ENCODE results near the gene WWOX.

WWOX gene

GRCh38 chr16:79019431-79019830, 920.0 kb downstream of the WWOX start:
- no peak overlapping the region for H3K4me3 ChIP-seq (ENCODE audit: low read length in 2 of 2)

GRCh38 chr16:79021991-79022630, 922.7 kb downstream of the WWOX start:
- Histone ChIP-seq H3K9me3 (ENCODE audit: control insufficient read depth in 2 of 2, low read length in 2 of 2) (no peaks in the 10 kb centered on the region), H3K36me3 (ENCODE audit: control insufficient read depth in 2 of 2, insufficient read depth in 2 of 2, low read length in 2 of 2) (no peaks in the 10 kb centered on the region), H3K27ac (ENCODE audit: low read depth in 2 of 2, low read length in 2 of 2) (no peak overlapping the region), H3K4me1 (ENCODE audit: control insufficient read depth in 2 of 2, insufficient read depth in 2 of 2, low read length in 2 of 2) (no peaks in the 10 kb centered on the region), H3K4me3 (ENCODE audit: low read length in 2 of 2) (no peak overlapping the region), H3K9ac (ENCODE audit: low read depth in 1 of 2, low read length in 2 of 2) (no peak overlapping the region), H3K27me3 (ENCODE audit: control insufficient read depth in 2 of 2, insufficient read depth in 2 of 2, low read length in 2 of 2) (no peaks in the 10 kb centered on the region)

More at GRCh38 chr16:79019431-79019830, 920.0 kb downstream of the WWOX start:
- H3K27me3 ChIP-seq (ENCODE audit: control insufficient read depth in 2 of 2, insufficient read depth in 2 of 2, low read length in 2 of 2), result no peaks in the 10 kb centered on the region
- H3K36me3 ChIP-seq (ENCODE audit: control insufficient read depth in 2 of 2, insufficient read depth in 2 of 2, low read length in 2 of 2), result no peaks in the 10 kb centered on the region
- no peak overlapping the region for H3K27ac ChIP-seq (ENCODE audit: low read depth in 2 of 2, low read length in 2 of 2)
- H3K9me3 ChIP-seq (ENCODE audit: control insufficient read depth in 2 of 2, low read length in 2 of 2), result no peaks in the 10 kb centered on the region
- H3K9ac ChIP-seq (ENCODE audit: low read depth in 1 of 2, low read length in 2 of 2), result no peak overlapping the region
- H3K4me1 ChIP-seq (ENCODE audit: control insufficient read depth in 2 of 2, insufficient read depth in 2 of 2, low read length in 2 of 2), result no peaks in the 10 kb centered on the region

GRCh38 chr16:79026117-79026516, 926.7 kb downstream of the WWOX start:
- Histone ChIP-seq H3K4me1 (ENCODE audit: control insufficient read depth in 2 of 2, insufficient read depth in 2 of 2, low read length in 2 of 2) (no peaks in the 10 kb centered on the region), H3K27ac (ENCODE audit: low read depth in 2 of 2, low read length in 2 of 2) (no peak overlapping the region), H3K9ac (ENCODE audit: low read depth in 1 of 2, low read length in 2 of 2) (no peak overlapping the region), H3K9me3 (ENCODE audit: control insufficient read depth in 2 of 2, low read length in 2 of 2) (no peaks in the 10 kb centered on the region), H3K36me3 (ENCODE audit: control insufficient read depth in 2 of 2, insufficient read depth in 2 of 2, low read length in 2 of 2) (no peaks in the 10 kb centered on the region), H3K4me3 (ENCODE audit: low read length in 2 of 2) (no peak overlapping the region), H3K27me3 (ENCODE audit: control insufficient read depth in 2 of 2, insufficient read depth in 2 of 2, low read length in 2 of 2) (no peaks in the 10 kb centered on the region)

DNA sequence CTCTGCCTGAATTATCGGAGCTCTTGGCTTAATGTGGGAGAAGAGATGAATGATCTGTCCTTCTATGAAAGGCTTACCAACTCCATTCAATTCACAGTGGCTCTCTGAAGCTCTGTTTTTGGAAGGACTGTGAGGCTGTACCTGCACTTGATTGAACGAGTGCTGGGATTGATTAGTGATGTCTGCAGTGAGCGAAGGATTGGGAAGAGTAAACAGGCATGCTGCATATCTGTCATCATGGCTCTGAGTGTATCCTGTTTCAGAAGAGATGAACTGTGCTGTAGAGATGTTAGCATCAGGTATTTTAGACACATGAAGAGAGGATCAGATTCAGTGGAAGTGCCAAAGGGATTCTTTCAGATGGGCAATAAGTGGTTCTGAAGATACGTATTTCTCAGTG, 937.1 kb downstream of the WWOX start:
- Histone ChIP-seq H3K27ac (ENCODE audit: low read depth in 2 of 2, low read length in 2 of 2) (no peak overlapping the region), H3K27me3 (ENCODE audit: control insufficient read depth in 2 of 2, insufficient read depth in 2 of 2, low read length in 2 of 2) (no peaks in the 10 kb centered on the region), H3K9ac (ENCODE audit: low read depth in 1 of 2, low read length in 2 of 2) (no peak overlapping the region), H3K4me1 (ENCODE audit: control insufficient read depth in 2 of 2, insufficient read depth in 2 of 2, low read length in 2 of 2) (peaks cover 3 to 5% of the 10 kb centered on the region in 2 donors), H3K9me3 (ENCODE audit: control insufficient read depth in 2 of 2, low read length in 2 of 2) (no peaks in the 10 kb centered on the region), H3K36me3 (ENCODE audit: control insufficient read depth in 2 of 2, insufficient read depth in 2 of 2, low read length in 2 of 2) (no peaks in the 10 kb centered on the region), H3K4me3 (ENCODE audit: low read length in 2 of 2) (no peak overlapping the region)

DNA sequence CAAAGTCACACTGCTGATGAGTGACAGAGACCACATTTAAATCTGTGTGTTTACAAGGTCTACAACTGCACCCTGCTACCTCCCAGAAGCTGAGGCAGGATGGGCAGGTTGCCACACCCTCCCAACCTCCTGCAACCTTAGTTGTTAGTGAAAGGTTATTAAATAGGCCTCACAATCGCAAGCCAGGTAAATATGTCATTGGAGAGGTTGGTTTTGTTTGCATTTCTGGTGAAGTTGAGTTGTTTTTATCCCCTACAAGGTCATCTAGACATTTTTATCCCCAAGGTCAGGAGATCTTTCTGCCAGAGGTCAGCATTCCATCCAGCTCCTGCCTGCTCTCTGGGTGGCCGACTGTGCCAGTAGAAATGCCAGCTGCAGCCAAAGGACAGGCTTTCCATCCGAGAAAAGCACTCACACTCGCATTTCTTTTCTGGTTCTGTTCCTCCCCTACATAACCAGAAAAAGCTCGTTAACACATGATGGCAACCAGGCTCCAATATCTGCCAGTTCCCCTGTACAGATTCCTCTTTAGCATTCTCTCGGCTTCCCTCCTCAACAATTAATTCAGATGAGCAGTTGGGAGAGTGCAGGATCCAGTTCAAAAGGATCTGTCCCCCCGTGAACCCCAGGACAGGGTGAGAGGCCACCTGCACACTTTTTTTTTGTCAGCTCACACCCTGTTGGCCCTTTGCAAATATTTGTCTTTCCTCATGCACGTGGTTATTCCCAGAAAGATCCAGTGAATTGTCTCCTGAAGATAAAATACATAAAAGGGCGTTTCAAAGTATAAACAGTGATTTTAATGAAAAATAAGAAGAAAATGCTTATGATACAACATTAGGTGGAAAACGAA, 938.3 kb downstream of the WWOX start:
- Histone ChIP-seq H3K27ac (ENCODE audit: low read depth in 2 of 2, low read length in 2 of 2) (no peak overlapping the region), H3K9ac (ENCODE audit: low read depth in 1 of 2, low read length in 2 of 2) (no peak overlapping the region), H3K4me3 (ENCODE audit: low read length in 2 of 2) (no peak overlapping the region), H3K27me3 (ENCODE audit: control insufficient read depth in 2 of 2, insufficient read depth in 2 of 2, low read length in 2 of 2) (no peaks in the 10 kb centered on the region), H3K4me1 (ENCODE audit: control insufficient read depth in 2 of 2, insufficient read depth in 2 of 2, low read length in 2 of 2) (peaks cover 3 to 5% of the 10 kb centered on the region in 2 donors), H3K9me3 (ENCODE audit: control insufficient read depth in 2 of 2, low read length in 2 of 2) (no peaks in the 10 kb centered on the region), H3K36me3 (ENCODE audit: control insufficient read depth in 2 of 2, insufficient read depth in 2 of 2, low read length in 2 of 2) (no peaks in the 10 kb centered on the region)

- H3K4me3 ChIP-seq (ENCODE audit: low read length in 2 of 2), result no peak overlapping the region
- no peaks in the 10 kb centered on the region for H3K9me3 ChIP-seq (ENCODE audit: control insufficient read depth in 2 of 2, low read length in 2 of 2)
- H3K27me3 ChIP-seq (ENCODE audit: control insufficient read depth in 2 of 2, insufficient read depth in 2 of 2, low read length in 2 of 2), result no peaks in the 10 kb centered on the region
- H3K9ac ChIP-seq (ENCODE audit: low read depth in 1 of 2, low read length in 2 of 2), result no peak overlapping the region
- H3K4me1 ChIP-seq (ENCODE audit: control insufficient read depth in 2 of 2, insufficient read depth in 2 of 2, low read length in 2 of 2), result peaks cover 3 to 5% of the 10 kb centered on the region in 2 donors
- H3K27ac ChIP-seq (ENCODE audit: low read depth in 2 of 2, low read length in 2 of 2), result no peak overlapping the region
- no peaks in the 10 kb centered on the region for H3K36me3 ChIP-seq (ENCODE audit: control insufficient read depth in 2 of 2, insufficient read depth in 2 of 2, low read length in 2 of 2)
These were observed 941.8 kb downstream of the WWOX start for GRCh38 chr16:79041206-79041605.

- Histone ChIP-seq H3K4me3 (ENCODE audit: low read length in 2 of 2) (no peak overlapping the region), H3K36me3 (ENCODE audit: control insufficient read depth in 2 of 2, insufficient read depth in 2 of 2, low read length in 2 of 2) (no peaks in the 10 kb centered on the region), H3K9me3 (ENCODE audit: control insufficient read depth in 2 of 2, low read length in 2 of 2) (no peaks in the 10 kb centered on the region), H3K4me1 (ENCODE audit: control insufficient read depth in 2 of 2, insufficient read depth in 2 of 2, low read length in 2 of 2) (peaks cover 3 to 5% of the 10 kb centered on the region in 2 donors), H3K9ac (ENCODE audit: low read depth in 1 of 2, low read length in 2 of 2) (no peak overlapping the region), H3K27ac (ENCODE audit: low read depth in 2 of 2, low read length in 2 of 2) (no peak overlapping the region), H3K27me3 (ENCODE audit: control insufficient read depth in 2 of 2, insufficient read depth in 2 of 2, low read length in 2 of 2) (no peaks in the 10 kb centered on the region)
These were observed 942.7 kb downstream of the WWOX start for GRCh38 chr16:79042141-79042540.

DNA sequence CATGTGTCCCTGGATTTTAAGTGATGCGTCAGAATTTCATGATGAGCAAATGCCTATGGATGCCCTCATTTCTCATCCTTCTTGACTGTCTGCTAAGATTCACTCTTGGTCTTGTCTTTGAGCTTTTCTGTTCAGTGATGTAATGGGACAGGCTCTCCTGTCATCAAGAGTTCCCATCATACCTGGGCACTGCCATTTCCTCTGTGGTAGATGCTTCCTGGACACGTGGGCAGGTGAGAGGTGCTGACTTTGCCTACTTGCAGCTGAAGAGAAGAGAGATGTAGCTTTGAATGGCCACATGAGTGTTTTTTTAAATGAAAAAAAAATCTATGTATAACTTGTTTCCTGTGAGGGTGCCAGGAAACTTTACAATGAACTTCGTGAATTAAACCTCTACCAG, 943.4 kb downstream of the WWOX start:
- Histone ChIP-seq H3K9ac (ENCODE audit: low read depth in 1 of 2, low read length in 2 of 2) (no peak overlapping the region), H3K27me3 (ENCODE audit: control insufficient read depth in 2 of 2, insufficient read depth in 2 of 2, low read length in 2 of 2) (no peaks in the 10 kb centered on the region), H3K36me3 (ENCODE audit: control insufficient read depth in 2 of 2, insufficient read depth in 2 of 2, low read length in 2 of 2) (no peaks in the 10 kb centered on the region), H3K9me3 (ENCODE audit: control insufficient read depth in 2 of 2, low read length in 2 of 2) (no peaks in the 10 kb centered on the region), H3K4me3 (ENCODE audit: low read length in 2 of 2) (no peak overlapping the region), H3K27ac (ENCODE audit: low read depth in 2 of 2, low read length in 2 of 2) (no peak overlapping the region), H3K4me1 (ENCODE audit: control insufficient read depth in 2 of 2, insufficient read depth in 2 of 2, low read length in 2 of 2) (peaks cover 0 to 3% of the 10 kb centered on the region in 2 donors)

DNA sequence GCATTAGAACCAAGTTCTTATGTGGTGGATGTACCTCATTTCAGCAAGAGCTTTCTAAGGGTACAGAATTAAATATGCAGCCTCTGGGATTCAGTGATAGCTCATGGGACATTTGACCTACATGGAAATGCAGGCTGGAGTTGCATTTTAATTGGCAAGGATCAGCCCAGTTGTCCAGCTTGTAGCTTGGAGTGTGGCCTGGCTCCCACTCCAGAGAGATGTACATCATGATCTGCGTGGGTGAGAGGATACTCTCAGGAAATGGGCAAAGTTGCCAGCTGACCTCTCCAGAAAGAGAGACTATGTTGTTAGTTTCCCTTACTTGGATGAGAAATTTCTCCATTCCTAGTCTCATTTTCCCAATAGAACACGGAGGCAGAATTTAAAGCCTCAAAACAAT, 945.7 kb downstream of the WWOX start:
- no peak overlapping the region for H3K9ac ChIP-seq (ENCODE audit: low read depth in 1 of 2, low read length in 2 of 2)
- H3K4me3 ChIP-seq (ENCODE audit: low read length in 2 of 2), result no peak overlapping the region
- H3K9me3 ChIP-seq (ENCODE audit: control insufficient read depth in 2 of 2, low read length in 2 of 2), result no peaks in the 10 kb centered on the region
- no peak overlapping the region for H3K27ac ChIP-seq (ENCODE audit: low read depth in 2 of 2, low read length in 2 of 2)
- H3K27me3 ChIP-seq (ENCODE audit: control insufficient read depth in 2 of 2, insufficient read depth in 2 of 2, low read length in 2 of 2), result no peaks in the 10 kb centered on the region
- no peaks in the 10 kb centered on the region for H3K36me3 ChIP-seq (ENCODE audit: control insufficient read depth in 2 of 2, insufficient read depth in 2 of 2, low read length in 2 of 2)
- H3K4me1 ChIP-seq (ENCODE audit: control insufficient read depth in 2 of 2, insufficient read depth in 2 of 2, low read length in 2 of 2), result no peaks in the 10 kb centered on the region

DNA sequence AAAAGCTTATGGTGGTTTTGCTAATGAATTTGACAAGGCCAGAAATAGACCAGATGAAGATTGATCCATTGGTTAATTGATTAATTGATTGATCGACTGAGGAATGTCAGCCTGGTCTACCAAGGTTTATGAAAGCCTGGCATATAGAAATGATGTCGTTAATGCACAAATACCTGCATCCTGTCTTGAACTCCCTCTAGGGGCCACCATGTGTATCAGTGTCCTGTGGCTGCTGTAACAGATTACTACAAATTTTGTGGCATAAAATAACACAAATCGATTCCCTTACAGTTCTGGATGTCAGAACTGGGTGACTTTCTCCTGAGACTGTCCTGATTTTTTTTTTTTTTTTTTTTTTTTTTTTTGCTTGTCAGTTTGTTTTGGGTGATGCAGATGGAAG, 947.9 kb downstream of the WWOX start:
- no peaks in the 10 kb centered on the region for H3K4me1 ChIP-seq (ENCODE audit: control insufficient read depth in 2 of 2, insufficient read depth in 2 of 2, low read length in 2 of 2)
- H3K27me3 ChIP-seq (ENCODE audit: control insufficient read depth in 2 of 2, insufficient read depth in 2 of 2, low read length in 2 of 2), result no peaks in the 10 kb centered on the region
- H3K27ac ChIP-seq (ENCODE audit: low read depth in 2 of 2, low read length in 2 of 2), result no peak overlapping the region
- H3K9me3 ChIP-seq (ENCODE audit: control insufficient read depth in 2 of 2, low read length in 2 of 2), result no peaks in the 10 kb centered on the region
- no peak overlapping the region for H3K9ac ChIP-seq (ENCODE audit: low read depth in 1 of 2, low read length in 2 of 2)
- no peak overlapping the region for H3K4me3 ChIP-seq (ENCODE audit: low read length in 2 of 2)
- H3K36me3 ChIP-seq (ENCODE audit: control insufficient read depth in 2 of 2, insufficient read depth in 2 of 2, low read length in 2 of 2), result no peaks in the 10 kb centered on the region

All from mucosa of rectum (tissue), 2 donors.